ENCODE measurements around the gene USP37.

DNA sequence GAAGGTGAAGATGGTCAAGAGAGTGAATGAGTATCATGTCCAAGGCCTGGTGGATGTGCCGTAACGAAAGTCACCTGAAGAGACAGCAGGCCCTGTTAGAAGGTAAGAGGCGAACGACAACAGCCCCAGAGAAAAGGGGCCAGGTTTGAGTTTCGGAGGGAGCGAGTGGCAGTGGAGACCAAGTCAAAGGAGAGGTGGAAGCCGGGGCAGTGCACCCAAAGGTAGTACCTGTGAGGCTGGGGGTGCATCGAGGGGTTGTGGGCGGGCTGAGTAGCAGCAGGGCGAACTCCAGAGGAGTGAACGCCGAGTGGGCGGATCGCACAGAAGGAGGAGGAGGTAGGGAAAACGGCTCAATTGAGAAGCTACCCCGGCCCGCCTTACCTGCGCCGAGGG is 358 bp downstream of the USP37 start:
- TF ChIP-seq CTCF (IDR thresholded peaks at IDR 0.05; ENCODE audit: low read depth, low read length, poor library complexity, severe bottlenecking), result no peak
- no peak for TF ChIP-seq EZH2phosphoT487 (IDR thresholded peaks at IDR 0.05; ENCODE audit: borderline replicate concordance, low read length)

All from DOHH2 (cell line).